Mesenchymal stem cell (in vitro differentiated cells and primary cell): ENCODE results near the gene ENDOD1.

ENCODE experiments used
- DNase-seq: peaks from one replicate; pipeline ENCODE4 v3.0.0-alpha.2; 2013
- H2AFZ ChIP-seq: one replicate; pipeline ENCODE4 v1.6.1; 2013; ENCODE audit warnings: low read depth, mild to moderate bottlenecking, control low read depth, inconsistent platforms, low read length, moderate library complexity
- H2AK5ac ChIP-seq: 2 replicates; pipeline ENCODE4 v1.6.1; 2013; ENCODE audit warnings: low read length, moderate library complexity, mild to moderate bottlenecking, inconsistent platforms; ENCODE audit not compliant: severe bottlenecking
- H2BK120ac ChIP-seq: one replicate; pipeline ENCODE4 v1.6.1; 2013; ENCODE audit warnings: low read depth, mild to moderate bottlenecking, inconsistent platforms, low read length, moderate library complexity
- H2BK12ac ChIP-seq, 2 experiments: one replicate each; pipeline ENCODE4 v1.6.1; 2013; ENCODE audit warnings: inconsistent platforms in 2 of 2, low read length in 2 of 2, mild to moderate bottlenecking in 2 of 2, moderate library complexity in 2 of 2, control low read depth in 1 of 2
- H2BK15ac ChIP-seq: one replicate; pipeline ENCODE4 v1.6.1; 2013; ENCODE audit warnings: mild to moderate bottlenecking, low read depth, inconsistent platforms; ENCODE audit not compliant: poor library complexity, severe bottlenecking
- H2BK5ac ChIP-seq: 2 replicates; pipeline ENCODE4 v1.6.1; 2013; ENCODE audit warnings: low read depth, mild to moderate bottlenecking, low read length, control low read depth, inconsistent platforms; ENCODE audit not compliant: poor library complexity, severe bottlenecking
- H3K14ac ChIP-seq, 2 experiments: one replicate each; pipeline ENCODE4 v1.6.1; 2013; ENCODE audit warnings: inconsistent platforms in 2 of 2, low read length in 2 of 2, control low read depth in 1 of 2, mild to moderate bottlenecking in 1 of 2, moderate library complexity in 1 of 2
- H3K18ac ChIP-seq, 2 experiments: one replicate each; pipeline ENCODE4 v1.6.1; 2013; ENCODE audit warnings: inconsistent platforms in 2 of 2, low read length in 2 of 2, control low read depth in 1 of 2, low read depth in 1 of 2, mild to moderate bottlenecking in 1 of 2
- H3K23ac ChIP-seq, 2 experiments: one replicate each; pipeline ENCODE4 v1.6.1; 2013; ENCODE audit warnings: inconsistent platforms in 2 of 2, low read length in 2 of 2, mild to moderate bottlenecking in 2 of 2, moderate library complexity in 2 of 2, control low read depth in 1 of 2
- H3K27ac ChIP-seq: 2 replicates; pipeline ENCODE4 v1.5.1; 2013; ENCODE audit warnings: mild to moderate bottlenecking, moderate library complexity, low read length, control low read depth, inconsistent platforms; ENCODE audit not compliant: poor library complexity, severe bottlenecking
- H3K27me3 ChIP-seq, 2 experiments: 2 replicates each; pipeline versions ENCODE4 v1.6.1 to v1.7.0; 2013; ENCODE audit warnings: low read length in 2 of 2, mild to moderate bottlenecking in 2 of 2, moderate library complexity in 2 of 2, control low read depth in 1 of 2, inconsistent platforms in 1 of 2; ENCODE audit not compliant: control insufficient read depth in 1 of 2, insufficient read depth in 1 of 2
- H3K36me3 ChIP-seq, 2 experiments: 2 replicates each; pipeline versions ENCODE4 v1.6.1 to v1.7.0; 2013; ENCODE audit warnings: low read length in 2 of 2, control low read depth in 1 of 2, inconsistent platforms in 1 of 2, low read depth in 1 of 2, mild to moderate bottlenecking in 1 of 2; ENCODE audit not compliant: insufficient read depth in 2 of 2, control insufficient read depth in 1 of 2
- H3K4ac ChIP-seq, 2 experiments: one replicate each; pipeline ENCODE4 v1.6.1; 2013; ENCODE audit warnings: inconsistent platforms in 2 of 2, low read length in 2 of 2, mild to moderate bottlenecking in 2 of 2, moderate library complexity in 2 of 2, control low read depth in 1 of 2, low read depth in 1 of 2
- H3K4me1 ChIP-seq: 2 replicates; pipeline ENCODE4 v1.6.1; 2013; ENCODE audit warnings: low read depth, low read length, control low read depth; ENCODE audit not compliant: control insufficient read depth, insufficient read depth
- H3K4me2 ChIP-seq: 2 replicates; pipeline ENCODE4 v1.6.1; 2013; ENCODE audit warnings: low read length, mild to moderate bottlenecking, inconsistent platforms; ENCODE audit not compliant: poor library complexity, severe bottlenecking
- H3K4me3 ChIP-seq, 2 experiments: 2 replicates each; pipeline versions ENCODE4 v1.5.1 to v1.7.0; 2013; ENCODE audit warnings: low read length in 2 of 2, mild to moderate bottlenecking in 2 of 2, control low read depth in 1 of 2, low read depth in 1 of 2; ENCODE audit not compliant: insufficient read depth in 1 of 2
- H3K79me1 ChIP-seq: replicated peaks from 2 replicates; pipeline ENCODE4 v1.6.1; 2013; ENCODE audit warnings: mild to moderate bottlenecking, control low read depth, low read length, inconsistent platforms; ENCODE audit not compliant: poor library complexity, severe bottlenecking
- H3K9ac ChIP-seq: 2 replicates; pipeline ENCODE4 v1.7.0; 2013; ENCODE audit warnings: mild to moderate bottlenecking, low read length, moderate library complexity
- H3K9me3 ChIP-seq: 2 replicates; pipeline ENCODE4 v1.7.0; 2013; ENCODE audit warnings: mild to moderate bottlenecking, low read length; ENCODE audit not compliant: control insufficient read depth
- H4K8ac ChIP-seq: one replicate; pipeline ENCODE4 v1.6.1; 2013; ENCODE audit warnings: inconsistent platforms, mild to moderate bottlenecking, low read length, moderate library complexity
- H4K91ac ChIP-seq: one replicate; pipeline ENCODE4 v1.6.1; 2013; ENCODE audit warnings: mild to moderate bottlenecking, low read length, inconsistent platforms
- WGBS: methylation state at CpG from one replicate; pipeline ENCODE4 v1.1.7; 2013; ENCODE audit warnings: mixed read lengths; 5-methylcytosine and 5-hydroxymethylcytosine counted together

Gene ENDOD1

GRCh38 chr11:95092549-95093324 lies 3.1 kb downstream of the ENDOD1 start:
- WGBS = 5% methylated on average over 3 of the region's 5 CpGs
- Histone ChIP-seq H3K36me3 (no peaks in the 10 kb centered on the region), H4K8ac (peak overlapping the region; percentile 52)

DNA sequence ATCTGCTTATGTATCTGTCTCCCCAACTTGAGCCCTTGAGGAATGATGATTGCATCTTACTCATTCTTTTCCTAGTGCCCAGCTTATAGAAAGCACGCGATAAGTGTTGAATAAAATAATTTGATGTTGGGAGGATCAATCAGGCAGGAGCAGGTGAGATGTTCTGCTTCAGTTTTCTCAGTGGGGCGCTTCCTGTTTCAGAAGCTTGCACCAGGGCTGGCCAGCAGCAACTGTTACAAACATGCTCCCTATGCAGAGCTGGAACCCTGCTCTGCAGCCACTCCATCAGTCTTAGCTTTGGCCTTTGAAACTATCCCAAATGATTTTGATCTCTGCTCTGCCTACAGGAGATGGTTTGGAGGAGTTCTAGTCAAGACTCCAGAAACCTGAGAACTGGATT lies 3.9 kb downstream of the ENDOD1 start:
- H3K9me3 ChIP-seq = no peaks in the 10 kb centered on the region
- H3K4ac ChIP-seq = no peak overlapping the region
- no peaks in the 10 kb centered on the region for H3K27me3 ChIP-seq
- H4K91ac ChIP-seq = no peak overlapping the region
- H3K27ac ChIP-seq = no peak overlapping the region
- no peak overlapping the region for H2BK5ac ChIP-seq
- H2AFZ ChIP-seq = no peak overlapping the region
- WGBS = 100% methylated on average over 3 of the region's 3 CpGs
- no peak overlapping the region for H3K23ac ChIP-seq
- H3K4me2 ChIP-seq = no peak overlapping the region
- peaks cover 13% of the 10 kb centered on the region for H3K4me1 ChIP-seq
- no peak overlapping the region for H4K8ac ChIP-seq
- peak overlapping the region; percentile 3 for H3K9ac ChIP-seq
- H3K36me3 ChIP-seq = no peaks in the 10 kb centered on the region
- no peak overlapping the region for H3K4me3 ChIP-seq
- no peak overlapping the region for H2BK12ac ChIP-seq
- H3K18ac ChIP-seq = no peak overlapping the region
- H3K14ac ChIP-seq = no peak overlapping the region
- H2BK15ac ChIP-seq = no peak overlapping the region
- H2AK5ac ChIP-seq = no peak overlapping the region
- H2BK120ac ChIP-seq = no peak overlapping the region
- DNase-seq = no peak
- H3K79me1 ChIP-seq = peaks cover 7% of the 10 kb centered on the region

More at GRCh38 chr11:95092549-95093324, 3.1 kb downstream of the ENDOD1 start:
- no peaks in the 10 kb centered on the region for H3K27me3 ChIP-seq
- H4K91ac ChIP-seq = peak overlapping the region; percentile 34
- H3K4me2 ChIP-seq = no peak overlapping the region
- H3K14ac ChIP-seq = peak overlapping the region in 1 of 2 experiments; percentile 30
- no peak overlapping the region for H3K23ac ChIP-seq
- peak overlapping the region; percentile 48 to 80 for H3K18ac ChIP-seq
- peak overlapping the region; percentile 33 for H3K27ac ChIP-seq
- H2BK15ac ChIP-seq = no peak overlapping the region
- H3K9ac ChIP-seq = peak overlapping the region; percentile 3
- peak overlapping the region in 1 of 2 experiments; percentile 84 for H3K4ac ChIP-seq
- no peak overlapping the region for H2BK5ac ChIP-seq
- H2AFZ ChIP-seq = no peak overlapping the region
- H3K4me3 ChIP-seq = no peak overlapping the region
- H2BK120ac ChIP-seq = no peak overlapping the region
- no peak overlapping the region for H2AK5ac ChIP-seq
- DNase-seq = peak; percentile 86
- H3K9me3 ChIP-seq = no peaks in the 10 kb centered on the region
- H2BK12ac ChIP-seq = peak overlapping the region; percentile 28 to 91
- H3K4me1 ChIP-seq = peaks cover 13% of the 10 kb centered on the region
- H3K79me1 ChIP-seq = peaks cover 7% of the 10 kb centered on the region

DNA sequence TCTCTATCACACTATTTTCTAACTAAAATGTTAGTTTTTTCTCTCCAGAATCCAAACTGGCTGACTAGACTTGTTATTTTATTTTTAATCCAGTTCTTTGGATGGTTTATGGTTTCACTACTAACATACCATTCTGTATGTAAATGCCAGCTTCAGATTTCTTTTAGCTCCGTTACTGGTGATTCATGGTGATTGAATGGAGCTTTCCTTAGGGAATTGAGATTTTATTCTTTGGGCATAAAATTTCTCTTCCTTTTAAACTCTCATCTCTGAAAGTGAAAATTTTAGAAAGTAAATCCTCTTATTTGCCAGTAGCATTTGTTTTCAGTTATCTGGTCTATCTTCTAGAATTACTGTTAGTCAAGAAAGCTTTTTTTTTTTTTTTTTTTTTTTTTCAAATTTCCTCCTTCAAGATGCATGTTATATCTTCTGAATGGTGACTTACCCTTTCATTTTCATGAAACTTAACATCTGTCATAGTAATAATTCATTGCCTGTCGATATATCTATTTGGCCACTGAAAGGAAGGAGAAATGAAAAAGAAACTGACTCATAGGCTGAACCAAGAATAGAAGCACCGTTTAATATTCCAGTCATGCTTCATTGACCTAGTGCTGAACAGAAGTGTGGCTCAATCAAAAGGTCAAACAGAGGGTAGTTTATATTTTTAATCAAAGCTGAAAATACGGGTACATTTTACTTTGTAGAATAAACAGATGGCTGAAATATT lies 6.4 kb downstream of the ENDOD1 start:
- Histone ChIP-seq H3K4ac (no peak overlapping the region), H3K79me1 (peaks cover 5% of the 10 kb centered on the region), H2AFZ (no peak overlapping the region), H3K23ac (no peak overlapping the region), H3K4me1 (peaks cover 9% of the 10 kb centered on the region), H4K8ac (no peak overlapping the region), H3K4me3 (peak overlapping the region in 1 of 2 experiments; percentile 17), H2BK12ac (no peak overlapping the region), H4K91ac (no peak overlapping the region), H3K4me2 (no peak overlapping the region), H3K14ac (no peak overlapping the region), H2BK5ac (no peak overlapping the region), H3K27ac (no peak overlapping the region), H3K18ac (no peak overlapping the region), H3K9me3 (no peaks in the 10 kb centered on the region), H2BK15ac (no peak overlapping the region), H2BK120ac (no peak overlapping the region), H3K27me3 (no peaks in the 10 kb centered on the region), H3K9ac (peak overlapping the region; percentile 72), H3K36me3 (no peaks in the 10 kb centered on the region), H2AK5ac (no peak overlapping the region)
- DNase-seq = peak; percentile 45
- 64% methylated on average over 2 of the region's 4 CpGs for WGBS

DNA sequence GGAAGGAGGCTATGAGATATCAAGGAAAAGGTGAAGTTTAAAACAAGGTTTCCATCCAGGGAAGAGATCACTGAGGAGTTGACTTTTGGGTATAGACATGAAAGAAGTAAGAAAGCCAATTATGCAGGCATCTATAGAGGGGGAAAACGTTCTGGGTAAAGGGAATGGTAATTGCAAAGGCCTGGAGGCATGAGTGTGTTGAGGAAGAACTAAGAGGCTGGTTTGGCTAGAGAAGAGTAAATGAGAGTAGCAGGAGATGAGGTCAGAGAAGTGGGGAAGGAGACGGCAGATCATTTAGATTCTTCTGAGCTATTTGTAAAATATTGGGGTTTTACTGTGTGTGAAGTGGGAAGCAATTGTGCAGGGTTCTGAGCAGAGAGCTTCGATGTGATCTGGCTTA lies 7.6 kb downstream of the ENDOD1 start:
- no peak overlapping the region for H2AK5ac ChIP-seq
- H3K36me3 ChIP-seq = no peaks in the 10 kb centered on the region
- H3K79me1 ChIP-seq = peaks cover 3% of the 10 kb centered on the region
- WGBS = 76% methylated on average over 3 of the region's 3 CpGs
- no peak overlapping the region for H2BK15ac ChIP-seq
- no peaks in the 10 kb centered on the region for H3K27me3 ChIP-seq
- no peak overlapping the region for H4K91ac ChIP-seq
- H3K14ac ChIP-seq = no peak overlapping the region
- no peak overlapping the region for H3K4me3 ChIP-seq
- H3K18ac ChIP-seq = no peak overlapping the region
- no peak overlapping the region for H3K4me2 ChIP-seq
- H3K9ac ChIP-seq = no peak overlapping the region
- H3K9me3 ChIP-seq = no peaks in the 10 kb centered on the region
- no peak overlapping the region for H4K8ac ChIP-seq
- no peak overlapping the region for H2BK12ac ChIP-seq
- no peak overlapping the region for H3K27ac ChIP-seq
- H3K4me1 ChIP-seq = peaks cover 9% of the 10 kb centered on the region
- H2AFZ ChIP-seq = no peak overlapping the region
- H3K4ac ChIP-seq = no peak overlapping the region
- no peak overlapping the region for H2BK120ac ChIP-seq
- no peak overlapping the region for H3K23ac ChIP-seq
- no peak for DNase-seq
- H2BK5ac ChIP-seq = no peak overlapping the region
